GM21825 (cell line): ENCODE data around the gene LHFPL6.

Experiments used
- ATAC-seq: cut with Tn5 transposase; IDR thresholded peaks from one replicate; pipeline ENCODE4 v1.9.1; 2021; ENCODE audit warnings: mild to moderate bottlenecking, moderate library complexity; ENCODE audit not compliant: unreplicated experiment

Gene LHFPL6

DNA sequence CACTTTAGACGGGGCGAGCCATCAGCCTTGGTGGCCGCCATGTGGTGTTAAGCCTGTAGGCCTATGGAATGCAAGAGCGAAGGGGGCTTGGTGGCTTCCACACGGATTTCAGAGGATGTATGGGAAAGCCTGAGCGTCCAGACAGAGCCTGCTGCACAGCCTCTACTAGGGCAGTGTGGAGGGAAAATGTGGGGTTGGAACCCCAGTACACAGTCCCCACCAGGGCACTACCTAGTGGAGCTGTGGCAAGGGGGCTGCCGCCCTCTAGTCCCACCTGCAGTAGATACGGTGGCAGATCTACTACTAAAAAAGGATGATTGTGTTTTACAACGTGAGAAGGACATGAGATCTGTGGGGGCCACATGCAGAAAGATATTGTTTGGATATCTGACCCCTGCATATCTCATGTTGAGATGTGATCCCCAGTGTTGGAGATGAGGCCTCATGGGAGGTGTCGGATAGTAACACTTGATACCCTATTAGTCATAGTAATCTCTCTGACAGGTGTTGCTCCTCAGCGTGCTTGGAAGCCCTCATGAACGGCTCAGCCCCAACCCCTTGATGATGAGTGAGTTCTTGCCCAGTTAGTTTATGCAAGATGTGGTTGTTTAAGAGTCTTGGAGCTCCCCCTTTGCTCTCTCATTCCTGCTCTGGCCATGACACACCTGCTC is 45.6 kb downstream of the LHFPL6 start:
- no peak for ATAC-seq

GRCh38 chr13:39556866-39557265 is 46.1 kb downstream of the LHFPL6 start:
- no peak for ATAC-seq

GRCh38 chr13:39554371-39554770 is 48.6 kb downstream of the LHFPL6 start:
- ATAC-seq = no peak

DNA sequence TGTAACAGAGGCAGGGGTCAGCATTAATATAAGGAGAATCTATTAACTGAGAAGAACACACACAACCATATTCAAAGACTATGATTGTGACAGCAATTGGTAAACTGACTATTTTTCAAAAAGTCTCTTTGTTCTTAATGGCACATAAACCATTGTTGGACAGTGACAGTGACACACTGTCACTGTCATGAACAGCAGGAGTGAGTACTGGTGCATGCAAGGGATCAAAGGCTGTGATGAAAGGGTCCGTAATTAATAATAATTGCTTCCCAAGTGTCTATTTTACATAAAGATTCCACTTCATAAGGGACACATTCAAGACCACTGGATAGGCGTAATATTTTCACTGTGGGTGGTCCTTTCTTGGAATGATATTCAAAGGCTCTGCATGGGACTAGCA is 50.7 kb downstream of the LHFPL6 start:
- no peak for ATAC-seq

GRCh38 chr13:39550931-39551330 is 52.1 kb downstream of the LHFPL6 start:
- ATAC-seq = no peak

GRCh38 chr13:39547108-39547507 is 55.9 kb downstream of the LHFPL6 start:
- ATAC-seq = no peak

DNA sequence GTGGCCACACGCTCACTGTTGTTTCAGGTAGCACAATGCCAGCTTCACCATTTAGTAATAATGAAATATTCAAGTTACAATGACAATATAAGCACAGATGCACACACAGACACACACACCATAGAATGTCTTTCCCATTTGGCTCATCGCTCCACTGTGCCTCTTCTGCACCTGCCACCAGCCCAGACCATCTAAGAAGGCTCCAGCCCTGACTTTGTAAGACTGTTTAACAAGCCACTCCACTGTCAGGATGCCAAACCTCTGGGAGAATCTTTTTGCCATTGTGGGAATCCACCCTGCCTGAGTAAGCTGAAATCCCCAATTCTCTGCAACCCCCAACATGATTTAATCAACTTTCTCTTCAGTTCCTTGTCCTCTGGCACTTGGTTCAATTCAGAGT is 60.6 kb downstream of the LHFPL6 start:
- ATAC-seq = no peak

DNA sequence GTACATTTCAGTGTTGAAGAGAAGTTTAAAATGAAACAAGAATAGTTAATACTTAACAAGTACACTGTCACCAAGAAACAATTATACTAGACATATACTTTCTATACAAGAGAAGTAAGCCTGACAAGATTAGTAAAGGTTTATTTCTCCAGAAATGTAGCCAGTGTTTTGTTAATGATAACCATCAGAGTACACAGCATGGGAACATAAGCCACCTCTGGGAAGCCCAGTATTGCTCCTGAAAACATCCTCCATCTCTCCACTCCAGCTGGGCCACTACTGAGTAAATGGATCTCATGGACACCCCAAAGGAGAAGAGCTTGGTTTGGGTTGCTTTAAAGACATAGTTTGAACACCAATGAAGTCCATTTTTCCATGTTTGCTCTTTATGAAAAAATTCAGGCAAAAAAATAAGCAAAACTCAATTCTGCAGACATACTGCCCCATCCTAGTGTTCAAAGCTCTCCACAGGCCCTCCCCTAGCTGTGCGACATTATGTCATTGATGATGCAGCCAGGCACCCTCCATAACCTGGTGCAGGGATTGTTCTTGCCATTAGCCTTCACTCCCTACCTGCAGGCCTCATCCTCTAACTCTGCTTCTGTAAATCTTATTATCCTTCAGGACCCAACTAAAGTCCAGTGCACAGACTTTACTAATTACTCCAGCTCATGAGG is 61.9 kb downstream of the LHFPL6 start:
- no peak for ATAC-seq

DNA sequence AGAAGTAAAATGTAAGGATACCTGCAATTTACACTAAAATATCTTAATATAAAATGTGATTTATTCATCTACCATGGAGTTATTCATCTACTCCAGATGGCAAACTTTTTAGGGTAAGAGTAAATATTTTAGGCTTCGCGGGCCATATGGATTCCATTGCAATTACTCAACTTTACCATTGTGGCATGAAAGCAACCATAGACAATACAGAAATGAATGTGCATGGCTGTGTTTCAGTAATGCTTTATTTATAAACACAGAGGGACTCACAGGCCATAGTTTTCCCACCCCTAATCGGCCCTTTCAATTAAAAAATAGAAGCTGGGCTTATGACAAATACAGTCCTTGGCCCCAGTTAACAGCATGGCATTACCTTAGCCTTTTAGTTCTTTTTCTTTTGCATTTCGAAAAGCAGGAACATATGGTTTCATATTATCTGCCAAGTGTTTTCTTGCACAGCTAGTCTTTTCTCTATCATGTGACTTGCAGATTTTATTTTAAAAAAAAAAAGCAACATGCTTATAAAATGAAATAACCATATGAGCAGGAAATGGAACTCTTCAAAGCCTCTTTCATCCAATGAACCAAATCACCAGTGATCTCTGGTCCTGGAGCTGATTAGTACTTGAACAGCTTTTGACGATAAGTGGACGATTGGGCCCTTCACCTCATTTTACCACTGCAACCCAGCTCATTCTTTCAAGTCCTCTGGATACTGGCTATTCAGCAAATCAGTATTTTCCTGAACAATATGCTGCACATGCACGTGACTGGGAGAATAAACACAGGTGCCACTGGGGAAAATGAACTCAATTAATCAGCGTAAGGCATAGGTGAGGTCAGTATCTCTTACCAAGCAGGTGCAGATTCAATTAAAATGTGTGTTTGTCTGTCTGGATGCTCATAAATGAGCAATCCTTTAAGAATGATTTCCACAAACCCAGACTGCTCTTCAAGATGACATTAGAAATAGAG is 63.9 kb downstream of the LHFPL6 start:
- no peak for ATAC-seq

- no peak for ATAC-seq
Measured at GRCh38 chr13:39536906-39537305, 66.1 kb downstream of the LHFPL6 start.

- no peak for ATAC-seq
Measured at GRCh38 chr13:39536274-39536673, 66.7 kb downstream of the LHFPL6 start.

GRCh38 chr13:39533651-39534150 is 69.3 kb downstream of the LHFPL6 start:
- ATAC-seq = no peak

DNA sequence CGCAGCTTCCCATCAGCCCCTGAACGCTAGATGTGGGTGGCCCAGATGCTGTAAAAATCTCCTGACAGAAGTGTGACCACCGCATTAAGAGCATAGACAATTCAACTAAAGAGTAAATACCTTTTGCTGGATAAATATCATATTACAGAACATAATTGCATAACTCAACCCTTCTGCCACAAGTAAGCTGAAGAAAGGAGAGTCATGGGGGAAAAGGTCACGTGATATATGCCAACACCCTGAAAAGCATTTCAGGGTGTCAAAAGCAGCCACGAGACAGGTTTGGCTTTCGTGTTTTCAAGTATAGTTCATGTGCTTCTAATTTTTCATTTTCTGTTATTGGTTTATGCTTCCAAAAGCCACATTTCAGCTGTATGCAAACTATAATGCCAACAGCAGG is 71.3 kb downstream of the LHFPL6 start:
- ATAC-seq = no peak

GRCh38 chr13:39530916-39531315 is 72.1 kb downstream of the LHFPL6 start:
- no peak for ATAC-seq

DNA sequence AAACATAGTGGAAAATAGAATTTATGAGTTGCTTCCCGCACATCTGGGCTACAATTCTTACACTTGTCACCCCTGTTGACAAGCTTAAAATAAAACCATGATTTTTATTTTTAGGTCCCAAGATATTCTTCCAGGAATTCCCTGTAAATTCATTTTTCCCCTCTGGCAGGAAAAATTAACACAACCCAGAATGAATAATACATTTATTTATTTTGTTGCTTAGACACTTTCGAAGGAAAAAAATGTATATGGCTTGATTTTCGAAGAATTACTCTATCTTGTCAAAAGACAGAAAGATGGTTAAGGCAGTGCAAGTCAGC is 74.4 kb downstream of the LHFPL6 start:
- no peak for ATAC-seq

- no peak for ATAC-seq
Measured at GRCh38 chr13:39527961-39528660, 74.9 kb downstream of the LHFPL6 start.

GRCh38 chr13:39527301-39527700 is 75.7 kb downstream of the LHFPL6 start:
- no peak for ATAC-seq

GRCh38 chr13:39526499-39526898 is 76.5 kb downstream of the LHFPL6 start:
- no peak for ATAC-seq

GRCh38 chr13:39525506-39525905 is 77.5 kb downstream of the LHFPL6 start:
- ATAC-seq = no peak

DNA sequence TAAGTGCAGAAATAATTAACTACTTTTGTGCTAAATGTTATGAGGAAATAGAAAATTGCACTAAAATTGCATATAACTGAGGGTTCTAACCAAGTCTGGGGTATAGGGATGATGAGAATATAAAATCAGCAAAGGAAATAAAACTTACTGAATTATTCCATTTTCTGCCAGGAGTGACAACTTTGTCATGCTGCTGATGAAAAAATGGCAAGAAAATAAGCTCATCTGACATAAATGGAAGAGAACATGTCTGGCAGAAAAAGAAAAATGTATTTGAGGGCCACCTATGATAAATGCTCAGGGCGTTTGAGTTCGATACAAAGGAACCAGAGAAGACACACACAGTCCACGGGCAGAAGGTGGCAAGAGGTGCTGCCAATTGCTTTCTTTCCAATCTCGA is 78.2 kb downstream of the LHFPL6 start:
- ATAC-seq = no peak

- ATAC-seq = no peak
Measured at GRCh38 chr13:39522329-39522728, 80.7 kb downstream of the LHFPL6 start.
